K562 (cell line): ENCODE data around the gene FKBP7. TPM values are rescaled to one million over a fixed set of nuclear protein-coding genes. Genes with fewer than 3 reads are reported as not detected.

Experiments used
- ATAC-seq: fragments of 200-7000 bp; cut with Tn5 transposase; 3 replicates; pipeline ENCODE4 v1.9.1; 2020; ENCODE audit warnings: moderate library complexity
- BruUV-seq: library from RNA; stranded (reverse); fragments of 400-500 nt; replicated peaks from 2 replicates; lab custom pipeline; 2021; lab: Mats Ljungman, UMichigan
- CTCF ChIA-PET: fragments of 300-600 bp; formaldehyde crosslinking; extraction: SDS; loops from one replicate; lab custom pipeline; 2021; ENCODE audit warnings: low intra/inter-chr PET ratio; lab: Yijun Ruan, JAX
- POLR2A ChIA-PET: fragments of 300-600, 350-650 bp; sonication (Branson Sonifier 250); formaldehyde crosslinking; extraction: SDS; loops from one replicate; lab custom pipeline; 2021; ENCODE audit warnings: antibody characterized with exemption, inconsistent platforms; lab: Yijun Ruan, JAX
- DNase-seq, 4 experiments: peaks; one replicate each; pipeline versions ENCODE4 v3.0.0 to v3.0.0-alpha.2; 2011 to 2018; ENCODE audit warnings: low spot score in 3 of 4, mixed read lengths in 3 of 4; ENCODE audit errors: extremely low read depth in 1 of 4
- FAIRE-seq: peaks from 2 replicates; lab custom pipeline; 2011; peaks lifted over from hg19 to GRCh38; lab: Jason Lieb, UNC
- H2AFZ ChIP-seq: 2 replicates; pipeline ENCODE4 v1.6.0; 2011; ENCODE audit warnings: low read depth, low read length, control low read depth, inconsistent platforms
- H3K27ac ChIP-seq: fragments of 200-600 bp; 3 replicates; pipeline ENCODE4 v1.8.0; 2011; ENCODE audit warnings: low read depth, mild to moderate bottlenecking, control low read depth, inconsistent platforms, low read length, moderate library complexity, mixed read lengths; ENCODE audit errors: extremely low read depth
- H3K27me3 ChIP-seq, 2 experiments: fragments of 300-600 bp in 1 of 2; 2 replicates in 1 of 2; 3 replicates in 1 of 2; pipeline versions ENCODE4 v1.6.0 to v1.8.0; 2011; ENCODE audit warnings: inconsistent platforms in 2 of 2, low read length in 2 of 2, mild to moderate bottlenecking in 1 of 2, mixed read lengths in 1 of 2, moderate library complexity in 1 of 2; ENCODE audit not compliant: control insufficient read depth in 2 of 2, insufficient read depth in 2 of 2
- H3K36me3 ChIP-seq: fragments of 300-600 bp; 3 replicates; pipeline ENCODE4 v1.8.0; 2011; ENCODE audit warnings: mild to moderate bottlenecking, low read length, inconsistent platforms; ENCODE audit not compliant: control insufficient read depth, insufficient read depth
- H3K4me1 ChIP-seq, 2 experiments: fragments of 200-600 bp in 1 of 2; replicated peaks in 1 of 2; 2 replicates in 1 of 2; 3 replicates in 1 of 2; pipeline versions ENCODE4 v1.5.1 to v1.8.0; 2011; ENCODE audit warnings: inconsistent platforms in 2 of 2, low read length in 2 of 2, mild to moderate bottlenecking in 1 of 2, mixed read lengths in 1 of 2, moderate library complexity in 1 of 2; ENCODE audit not compliant: control insufficient read depth in 2 of 2, insufficient read depth in 2 of 2
- H3K4me2 ChIP-seq: 2 replicates; pipeline ENCODE4 v1.6.1; 2011; ENCODE audit warnings: low read length, control low read depth, inconsistent platforms, mixed read lengths; ENCODE audit not compliant: insufficient read depth
- H3K4me3 ChIP-seq: fragments of 200-600 bp; sonication (generic), shearing (Covaris generic); 2 replicates; pipeline ENCODE4 v1.5.1; 2016; ENCODE audit warnings: control low read depth, inconsistent platforms
- H3K79me2 ChIP-seq: fragments of 200-600 bp; 3 replicates; pipeline ENCODE4 v1.8.0; 2011; ENCODE audit warnings: low read length, inconsistent platforms; ENCODE audit not compliant: control insufficient read depth, insufficient read depth
- H3K9ac ChIP-seq, 2 experiments: 2 replicates each; pipeline versions ENCODE4 v1.6.0 to v1.6.1; 2011; ENCODE audit warnings: low read depth in 2 of 2, low read length in 2 of 2, control low read depth in 1 of 2, inconsistent platforms in 1 of 2, mild to moderate bottlenecking in 1 of 2, mixed read lengths in 1 of 2; ENCODE audit not compliant: insufficient read depth in 1 of 2
- H3K9me1 ChIP-seq: one replicate; pipeline ENCODE4 v1.6.0; 2011; ENCODE audit warnings: inconsistent platforms, mild to moderate bottlenecking, low read length, moderate library complexity; ENCODE audit not compliant: control insufficient read depth, insufficient read depth
- H3K9me3 ChIP-seq: replicated peaks from 2 replicates; pipeline ENCODE4 v1.5.1; 2011; ENCODE audit warnings: low read depth, low read length, inconsistent platforms; ENCODE audit not compliant: control insufficient read depth, insufficient read depth
- H4K20me1 ChIP-seq: replicated peaks from 2 replicates; pipeline ENCODE4 v1.6.1; 2011; ENCODE audit warnings: low read length, inconsistent platforms, mixed read lengths; ENCODE audit not compliant: control insufficient read depth, insufficient read depth
- FOXA3 ChIP-seq, 2 experiments: fragments of 450-650 bp in 1 of 2; sonication (generic) in 1 of 2; formaldehyde crosslinking; IDR thresholded peaks in 1 of 2; conservative IDR thresholded peaks in 1 of 2; 2 replicates each; pipeline versions ENCODE4 v1.4.0 to v1.8.0; 2020 to 2022; ENCODE audit warnings: mild to moderate bottlenecking in 2 of 2, missing genetic modification reagents in 1 of 2
- HDAC3 ChIP-seq: fragments of 450-650 bp; IDR thresholded peaks from 2 replicates; pipeline ENCODE4 v1.6.1; 2018; ENCODE audit warnings: borderline replicate concordance, mild to moderate bottlenecking, moderate library complexity; ENCODE audit not compliant: partially characterized antibody
- HNRNPK ChIP-seq: fragments of 200-400 bp; formaldehyde crosslinking; IDR thresholded peaks from one replicate; pipeline ENCODE4 v1.6.1; 2018; ENCODE audit warnings: mild to moderate bottlenecking, low read depth, low read length; ENCODE audit not compliant: poor library complexity, severe bottlenecking
- IRF9 ChIP-seq: fragments of 450-650 bp; IDR thresholded peaks from 2 replicates; pipeline ENCODE4 v1.6.1; 2016; ENCODE audit warnings: missing biosample characterization, missing genetic modification characterization
- MAZ ChIP-seq, 2 experiments: fragments of 450-650 bp in 1 of 2; sonication (generic) in 1 of 2; formaldehyde crosslinking; IDR thresholded peaks in 1 of 2; conservative IDR thresholded peaks in 1 of 2; 2 replicates each; pipeline versions ENCODE4 v1.4.0 to v1.5.0; 2020; ENCODE audit warnings: mild to moderate bottlenecking in 1 of 2, missing genetic modification reagents in 1 of 2
- MCM7 ChIP-seq, 2 experiments: fragments of 450-650 bp; IDR thresholded peaks; 2 replicates each; pipeline ENCODE4 v1.6.1; 2016 to 2018
- SRF ChIP-seq, 2 experiments: fragments of 250-450, 450-650 bp in 1 of 2; sonication (Bioruptor Pico) in 1 of 2; sonication (generic) in 1 of 2; formaldehyde crosslinking; IDR thresholded peaks; 2 replicates each; pipeline versions ENCODE4 v1.5.0 to v1.5.1; 2020 to 2022; ENCODE audit warnings: mild to moderate bottlenecking in 1 of 2, missing genetic modification reagents in 1 of 2
- ZBTB9 ChIP-seq: fragments of 450-650 bp; formaldehyde crosslinking; IDR thresholded peaks from 2 replicates; pipeline ENCODE4 v1.4.0; 2020; ENCODE audit warnings: mild to moderate bottlenecking, moderate library complexity
- WGBS: fragments of 100-300 bp; shearing (Covaris generic); methylation state at CpG from one replicate; pipeline ENCODE4 v1.1.6; 2016; ENCODE audit warnings: low coverage, mixed read lengths; ENCODE audit not compliant: insufficient coverage; ENCODE audit errors: missing lambda C conversion rate; 5-methylcytosine and 5-hydroxymethylcytosine counted together
- in situ Hi-C: fragments of 300-500 bp; cut with MboI; formaldehyde crosslinking; loops from 4 replicates; pipeline ENCODE4 v1.15.0; 2018; ENCODE audit warnings: inconsistent platforms, mixed read lengths
- intact Hi-C: fragments of 100-400 bp; cut with micrococcal nuclease; formaldehyde crosslinking; loops from 2 replicates; pipeline ENCODE4 v1.14.2; 2022
- polyA plus RNA-seq, 8 experiments: library from polyadenylated mRNA; depleted of rRNA in 4 of 8; stranded (reverse) in 5 of 8; unstranded in 3 of 8; fragments of >200 nt; fragmentation: Nextera tagmentation in 2 of 8; fragmentation: Illumina TruSeq in 1 of 8; extraction: Ambion mirVana in 2 of 8; extraction: Trizol in 1 of 8; gene quantifications; 2 replicates each; pipeline versions ENCODE4 v1.2.1 to v1.2.3, GENCODE V29; 2011 to 2014; ENCODE audit warnings: inconsistent platforms in 1 of 8, missing spikeins in 1 of 8
- total RNA-seq, 7 experiments: library from RNA; depleted of rRNA in 6 of 7; stranded (reverse); fragments of >200 nt in 6 of 7; fragmentation: Illumina TruSeq in 2 of 7; extraction: Trizol in 2 of 7; gene quantifications; 2 replicates each; pipeline versions ENCODE4 v1.2.1 to v1.2.3, GENCODE V29; 2011 to 2021; ENCODE audit warnings: low replicate concordance in 1 of 7

The FKBP7 gene
- total and polyA plus RNA-seq, 9 of the 15 experiments (the other 6 are each of a cell fraction or from before 2014, with no cell fraction given) = 6.1 to 23.2 (median 19.0) TPM

- TF ChIP-seq MAZ (CRISPR knock-in tag; conservative IDR thresholded peaks at IDR 0.05 in 1 of 2, IDR thresholded peaks at IDR 0.05 in 1 of 2) = no peak
- TF ChIP-seq HDAC3 = no peak
These were observed 43.1 kb upstream of the FKBP7 start (continued) for GRCh38 chr2:178521304-178522150.

- Histone ChIP-seq H3K27me3 (no peaks in the 10 kb centered on the region), H2AFZ (no peak overlapping the region), H3K27ac (no peak overlapping the region), H3K79me2 (no peaks in the 10 kb centered on the region), H3K4me2 (no peak overlapping the region), H3K36me3 (no peaks in the 10 kb centered on the region; the same call in 2 of the 3 replicates), H3K9me3 (no peaks in the 10 kb centered on the region; the same call in 1 of the 2 replicates), H3K9me1 (no peaks in the 10 kb centered on the region), H3K4me3 (no peak overlapping the region), H3K9ac (no peak overlapping the region), H4K20me1 (no peaks in the 10 kb centered on the region), H3K4me1 (no peaks in the 10 kb centered on the region; a peak in 1 of 5 replicates)
- TF ChIP-seq FOXA3 (CRISPR knock-in tag; conservative IDR thresholded peaks at IDR 0.05 in 1 of 2, IDR thresholded peaks at IDR 0.05 in 1 of 2) = no peak
- no peak for TF ChIP-seq IRF9
- TF ChIP-seq SRF (CRISPR knock-in tag; IDR thresholded peaks at IDR 0.05) = no peak
- TF ChIP-seq HNRNPK = no peak
- no peak for TF ChIP-seq ZBTB9
- no peak for TF ChIP-seq MCM7 (IDR thresholded peaks at IDR 0.05)
- no peak for DNase-seq
- 56% methylated on average over 1 of the region's 1 CpG for WGBS
- intact Hi-C loops = no loop called here
- POLR2A ChIA-PET = interaction anchor here (0.6 kb wide), 1 partner anchor 1123 kb away, joined by 3 read pairs; no protein-coding TSS in a partner anchor
- no peak for ATAC-seq
- no peak for FAIRE-seq
- in situ Hi-C loops = no loop called here
- CTCF ChIA-PET = no interaction called here
- no TSS peak for BruUV-seq
These were observed 39.1 kb upstream of the FKBP7 start for GRCh38 chr2:178517496-178517895.
